Activated naive CD8-positive, alpha-beta T cell treated with anti-CD3 and anti-CD28 coated beads, Interleukin-2, amount 50 U/mL, for 24 hours (primary cell): ENCODE results near the gene HMGB1.

ENCODE experiments used
- ATAC-seq: fragments of 150-1000 bp; cut with Tn5 transposase; one replicate; pipeline ENCODE4 v1.10.0; 2021
- DNase-seq: peaks from one replicate; pipeline ENCODE4 v3.0.0; 2021
- H3K27ac Mint-ChIP-seq: one replicate; pipeline ENCODE4 v1.8.0; 2021; ENCODE audit warnings: mild to moderate bottlenecking, mixed read lengths
- H3K27me3 Mint-ChIP-seq: one replicate; pipeline ENCODE4 v1.8.0; 2021; ENCODE audit warnings: mixed read lengths
- H3K36me3 Mint-ChIP-seq: one replicate; pipeline ENCODE4 v1.8.0; 2021; ENCODE audit warnings: low read depth, mixed read lengths
- H3K4me1 Mint-ChIP-seq: one replicate; pipeline ENCODE4 v1.8.0; 2021; ENCODE audit warnings: mixed read lengths
- H3K4me3 Mint-ChIP-seq: one replicate; pipeline ENCODE4 v1.8.0; 2021; ENCODE audit warnings: mild to moderate bottlenecking, moderate library complexity, mixed read lengths
- H3K9me3 Mint-ChIP-seq: one replicate; pipeline ENCODE4 v1.8.0; 2021; ENCODE audit warnings: mixed read lengths

HMGB1 gene

GRCh38 chr13:30409886-30410704 lies 55.6 kb downstream of the HMGB1 start:
- Mint-ChIP-seq H3K4me1 (peaks cover 30% of the 10 kb centered on the region), H3K4me3 (no peak overlapping the region), H3K27me3 (no peaks in the 10 kb centered on the region), H3K36me3 (no peaks in the 10 kb centered on the region), H3K27ac (no peak overlapping the region), H3K9me3 (no peaks in the 10 kb centered on the region)
- ATAC-seq (no peak), DNase-seq (no peak)

DNA sequence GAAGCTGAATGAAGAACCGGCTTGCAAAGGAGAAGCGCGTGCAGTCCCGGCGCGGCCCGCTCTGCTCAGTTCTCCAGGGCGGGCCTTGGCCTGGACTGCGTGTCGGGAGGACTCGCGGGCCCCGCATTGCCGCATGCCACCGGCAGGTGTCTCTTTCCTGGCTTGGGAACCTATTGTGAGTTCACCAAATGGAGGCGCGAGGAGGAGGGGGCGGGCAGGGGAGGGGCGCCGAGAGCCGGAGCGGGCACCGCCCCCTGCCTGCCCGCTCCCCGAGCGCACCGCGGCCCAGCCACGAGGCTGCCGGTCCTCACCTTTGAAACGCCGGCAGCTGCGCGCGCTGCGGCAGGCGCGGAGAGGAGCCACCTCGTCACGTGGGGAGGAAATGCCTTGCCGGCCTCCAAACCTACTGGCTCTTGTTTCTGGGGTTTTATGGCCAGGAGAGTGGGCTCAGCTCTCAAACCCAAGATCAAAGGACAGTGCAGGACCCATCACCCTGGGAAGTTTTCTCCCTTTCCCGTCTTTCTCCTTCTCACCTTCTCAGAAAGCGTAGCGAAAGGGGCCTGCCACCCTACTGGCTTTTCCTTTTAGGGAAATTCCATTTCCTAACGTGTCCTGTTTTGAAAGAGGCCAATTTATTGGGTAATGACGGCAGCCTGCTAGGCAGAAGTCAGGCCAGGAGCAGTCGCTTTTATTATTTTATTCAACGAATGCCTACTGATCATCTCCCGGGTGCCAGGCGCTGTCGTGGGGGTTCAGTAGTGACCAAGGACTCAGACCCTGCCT lies 57.2 kb downstream of the HMGB1 start:
- Mint-ChIP-seq H3K4me3 (peak overlapping the region; percentile 40), H3K27me3 (no peaks in the 10 kb centered on the region), H3K27ac (no peak overlapping the region), H3K9me3 (no peaks in the 10 kb centered on the region), H3K4me1 (peaks cover 24% of the 10 kb centered on the region), H3K36me3 (no peaks in the 10 kb centered on the region)
- DNase-seq = peak; percentile 92
- ATAC-seq = peak; percentile 96

DNA sequence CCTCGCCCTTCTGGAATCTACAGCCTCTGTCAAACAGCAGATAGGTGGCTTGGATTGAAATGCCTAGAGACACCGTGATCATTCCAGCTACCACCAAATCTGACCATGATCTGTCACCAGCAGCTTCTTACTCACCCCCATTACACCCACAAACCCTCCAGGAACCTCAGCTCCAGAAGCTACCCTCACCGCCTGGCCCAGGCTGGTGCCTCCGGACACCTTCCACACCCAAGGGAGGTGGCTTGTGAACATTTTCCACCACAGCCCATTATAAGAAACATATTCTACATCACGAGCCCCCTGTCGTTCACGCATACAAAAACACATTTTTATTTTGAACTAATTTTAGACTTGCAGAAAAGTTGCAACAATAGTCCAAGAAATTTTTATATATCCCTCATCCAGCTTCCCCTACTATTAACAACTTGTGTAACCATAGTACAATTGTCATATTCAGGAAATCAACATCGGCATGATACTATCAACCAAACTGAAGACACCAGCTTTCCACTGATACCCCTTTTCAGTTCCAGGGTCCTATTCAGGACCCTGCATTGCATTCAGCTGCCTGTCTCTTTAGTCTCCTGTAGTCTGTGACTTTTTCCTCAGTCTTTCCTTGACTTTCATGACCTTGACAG lies 58.8 kb downstream of the HMGB1 start:
- DNase-seq (no peak), ATAC-seq (no peak)
- Mint-ChIP-seq H3K36me3 (no peaks in the 10 kb centered on the region), H3K4me3 (no peak overlapping the region), H3K9me3 (no peaks in the 10 kb centered on the region), H3K27me3 (no peaks in the 10 kb centered on the region), H3K27ac (no peak overlapping the region), H3K4me1 (peaks cover 19% of the 10 kb centered on the region)
